Hepatocyte (in vitro differentiated cells): Measurements from ENCODE around the gene SOX13. TPM values are rescaled to one million over a fixed set of nuclear protein-coding genes. Genes with fewer than 3 reads are reported as not detected.

Source experiments
- DNase-seq: peaks from one replicate; pipeline ENCODE4 v3.0.0-alpha.2; 2016; ENCODE audit warnings: low spot score
- H2AFZ ChIP-seq: fragments of 200-600 bp; sonication (generic); 2 replicates; pipeline ENCODE4 v1.6.0; 2016; ENCODE audit warnings: antibody characterized with exemption, mild to moderate bottlenecking
- H3K27ac ChIP-seq: fragments of 200-600 bp; sonication (generic); 2 replicates; pipeline ENCODE4 v1.5.1; 2016; ENCODE audit warnings: mild to moderate bottlenecking
- H3K27me3 ChIP-seq: fragments of 200-600 bp; sonication (generic); 2 replicates; pipeline ENCODE4 v1.6.1; 2016
- H3K36me3 ChIP-seq: fragments of 200-600 bp; sonication (generic); replicated peaks from 2 replicates; pipeline ENCODE4 v1.5.1; 2016; ENCODE audit warnings: low read depth; ENCODE audit not compliant: insufficient read depth
- H3K4me1 ChIP-seq: fragments of 200-600 bp; sonication (generic); 2 replicates; pipeline ENCODE4 v1.5.1; 2016; ENCODE audit warnings: mild to moderate bottlenecking, moderate library complexity; ENCODE audit not compliant: insufficient read depth
- H3K4me2 ChIP-seq: fragments of 200-600 bp; sonication (generic); 2 replicates; pipeline ENCODE4 v1.6.0; 2016
- H3K4me3 ChIP-seq: fragments of 200-600 bp; sonication (generic); 2 replicates; pipeline ENCODE4 v1.5.1; 2016; ENCODE audit warnings: mild to moderate bottlenecking
- H3K79me2 ChIP-seq: fragments of 200-600 bp; sonication (generic); 2 replicates; pipeline ENCODE4 v1.6.0; 2017; ENCODE audit warnings: mild to moderate bottlenecking
- H3K9me2 ChIP-seq: fragments of 200-600 bp; sonication (generic); replicated peaks from 2 replicates; pipeline ENCODE4 v1.6.0; 2017; ENCODE audit warnings: mild to moderate bottlenecking; ENCODE audit not compliant: insufficient read depth
- H3K9me3 ChIP-seq: fragments of 200-600 bp; sonication (generic); 2 replicates; pipeline ENCODE4 v1.5.1; 2016; ENCODE audit warnings: low read depth, mild to moderate bottlenecking
- H4K20me1 ChIP-seq: fragments of 200-600 bp; sonication (generic); 2 replicates; pipeline ENCODE4 v1.6.0; 2016; ENCODE audit warnings: mild to moderate bottlenecking; ENCODE audit not compliant: insufficient read depth, poor library complexity, severe bottlenecking
- EZH2 ChIP-seq: fragments of 200-600 bp; sonication (generic); IDR thresholded peaks from 2 replicates; pipeline ENCODE4 v1.6.1; 2016; ENCODE audit warnings: antibody characterized with exemption, mild to moderate bottlenecking, borderline replicate concordance
- EZH2phosphoT487 ChIP-seq: fragments of 200-600 bp; sonication (generic); IDR thresholded peaks from one replicate; pipeline ENCODE4 v1.6.1; 2018; ENCODE audit warnings: antibody characterized with exemption, mild to moderate bottlenecking, low read depth, moderate library complexity; ENCODE audit not compliant: unreplicated experiment, severe bottlenecking
- WGBS: methylation state at CpG from one replicate; pipeline ENCODE4 v1.1.6; 2016; ENCODE audit warnings: low lambda C conversion rate; ENCODE audit errors: missing lambda C conversion rate; 5-methylcytosine and 5-hydroxymethylcytosine counted together
- polyA plus RNA-seq: library from polyadenylated mRNA; unstranded; fragments of >200 nt; fragmentation: Nextera tagmentation; extraction: Ambion mirVana; gene quantifications from 2 replicates; pipeline ENCODE4 v1.2.1, GENCODE V29; 2016
- total RNA-seq: library from RNA; depleted of rRNA; stranded (reverse); fragments of >200 nt; gene quantifications from 2 replicates; pipeline ENCODE4 v1.2.3, GENCODE V29; 2014
- TF ChIP-seq, protein P1 (sequence below): fragments of 200-600 bp; sonication (generic); IDR thresholded peaks from 2 replicates; pipeline ENCODE4 v1.5.1; 2016; ENCODE audit warnings: antibody characterized with exemption, mild to moderate bottlenecking; ENCODE audit not compliant: poor library complexity

The SOX13 gene
- total and polyA plus RNA-seq, 2 experiments from 2014 or later, result 11.9 to 22.3 TPM

DNA sequence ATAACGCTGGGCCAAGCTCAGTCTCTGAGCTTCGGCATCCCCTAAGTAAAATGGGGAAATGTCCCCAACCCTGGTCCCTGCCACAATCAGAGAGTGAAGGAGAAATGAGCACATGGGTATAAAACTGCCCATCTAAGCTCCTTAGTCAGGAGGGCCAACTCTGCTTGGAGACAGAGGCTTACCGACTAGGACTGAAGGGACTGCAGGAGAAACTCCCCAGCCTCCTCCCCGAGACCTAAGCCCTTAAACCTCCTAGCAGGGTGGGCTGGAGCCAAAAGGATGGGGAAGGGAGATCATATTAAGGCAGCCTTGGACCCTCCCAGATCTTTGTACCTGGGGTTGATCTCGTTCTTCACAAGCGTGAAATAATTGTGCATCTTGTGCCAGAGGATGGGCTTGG is 73.4 kb downstream of the SOX13 start:
- TF ChIP-seq, protein P1, sequence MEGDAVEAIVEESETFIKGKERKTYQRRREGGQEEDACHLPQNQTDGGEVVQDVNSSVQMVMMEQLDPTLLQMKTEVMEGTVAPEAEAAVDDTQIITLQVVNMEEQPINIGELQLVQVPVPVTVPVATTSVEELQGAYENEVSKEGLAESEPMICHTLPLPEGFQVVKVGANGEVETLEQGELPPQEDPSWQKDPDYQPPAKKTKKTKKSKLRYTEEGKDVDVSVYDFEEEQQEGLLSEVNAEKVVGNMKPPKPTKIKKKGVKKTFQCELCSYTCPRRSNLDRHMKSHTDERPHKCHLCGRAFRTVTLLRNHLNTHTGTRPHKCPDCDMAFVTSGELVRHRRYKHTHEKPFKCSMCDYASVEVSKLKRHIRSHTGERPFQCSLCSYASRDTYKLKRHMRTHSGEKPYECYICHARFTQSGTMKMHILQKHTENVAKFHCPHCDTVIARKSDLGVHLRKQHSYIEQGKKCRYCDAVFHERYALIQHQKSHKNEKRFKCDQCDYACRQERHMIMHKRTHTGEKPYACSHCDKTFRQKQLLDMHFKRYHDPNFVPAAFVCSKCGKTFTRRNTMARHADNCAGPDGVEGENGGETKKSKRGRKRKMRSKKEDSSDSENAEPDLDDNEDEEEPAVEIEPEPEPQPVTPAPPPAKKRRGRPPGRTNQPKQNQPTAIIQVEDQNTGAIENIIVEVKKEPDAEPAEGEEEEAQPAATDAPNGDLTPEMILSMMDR, result no peak
- no peak for TF ChIP-seq EZH2
- no peak for TF ChIP-seq EZH2phosphoT487
- no peaks in the 10 kb centered on the region for H3K27me3 ChIP-seq
- H3K79me2 ChIP-seq, result no peaks in the 10 kb centered on the region
- no peak overlapping the region for H3K4me2 ChIP-seq
- H3K4me1 ChIP-seq, result peaks cover 5% of the 10 kb centered on the region
- WGBS, result 91% methylated on average over 6 of the region's 6 CpGs
- no peaks in the 10 kb centered on the region for H3K9me2 ChIP-seq
- no peak overlapping the region for H3K4me3 ChIP-seq
- H3K36me3 ChIP-seq, result no peaks in the 10 kb centered on the region
- no peak overlapping the region for H2AFZ ChIP-seq
- no peak for DNase-seq
- no peak overlapping the region for H3K27ac ChIP-seq
- H3K9me3 ChIP-seq, result no peaks in the 10 kb centered on the region
- H4K20me1 ChIP-seq, result no peaks in the 10 kb centered on the region

DNA sequence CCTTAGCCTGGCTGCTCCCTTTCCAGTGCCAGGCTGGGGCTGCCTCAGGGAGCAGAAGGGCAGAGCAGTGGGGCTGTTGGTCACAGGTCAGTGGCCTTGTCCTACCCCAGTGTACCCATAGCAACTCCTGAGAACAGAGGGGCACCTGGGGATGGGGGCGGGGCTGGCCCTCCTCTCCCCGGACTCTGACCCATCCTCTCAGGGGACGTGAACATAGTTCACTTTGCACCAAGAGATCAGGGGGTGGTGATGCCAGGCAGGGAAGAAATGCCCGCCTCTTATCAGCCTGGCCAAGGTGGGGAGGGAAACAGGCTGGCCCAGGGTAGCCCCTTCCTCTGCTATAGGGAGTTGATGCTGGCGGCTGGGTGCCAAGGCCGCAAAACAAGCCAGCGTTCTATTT is 74.0 kb downstream of the SOX13 start:
- Histone ChIP-seq H4K20me1 (no peaks in the 10 kb centered on the region), H3K4me3 (no peak overlapping the region), H3K4me1 (peaks cover 5% of the 10 kb centered on the region), H3K27me3 (no peaks in the 10 kb centered on the region), H3K79me2 (no peaks in the 10 kb centered on the region), H3K27ac (no peak overlapping the region), H3K9me2 (no peaks in the 10 kb centered on the region), H2AFZ (no peak overlapping the region), H3K36me3 (no peaks in the 10 kb centered on the region), H3K9me3 (no peaks in the 10 kb centered on the region), H3K4me2 (no peak overlapping the region)
- DNase-seq, result no peak
- WGBS, result 90% methylated on average over 6 of the region's 7 CpGs
- no peak for TF ChIP-seq EZH2
- TF ChIP-seq, protein P1, result no peak
- TF ChIP-seq EZH2phosphoT487, result no peak

DNA sequence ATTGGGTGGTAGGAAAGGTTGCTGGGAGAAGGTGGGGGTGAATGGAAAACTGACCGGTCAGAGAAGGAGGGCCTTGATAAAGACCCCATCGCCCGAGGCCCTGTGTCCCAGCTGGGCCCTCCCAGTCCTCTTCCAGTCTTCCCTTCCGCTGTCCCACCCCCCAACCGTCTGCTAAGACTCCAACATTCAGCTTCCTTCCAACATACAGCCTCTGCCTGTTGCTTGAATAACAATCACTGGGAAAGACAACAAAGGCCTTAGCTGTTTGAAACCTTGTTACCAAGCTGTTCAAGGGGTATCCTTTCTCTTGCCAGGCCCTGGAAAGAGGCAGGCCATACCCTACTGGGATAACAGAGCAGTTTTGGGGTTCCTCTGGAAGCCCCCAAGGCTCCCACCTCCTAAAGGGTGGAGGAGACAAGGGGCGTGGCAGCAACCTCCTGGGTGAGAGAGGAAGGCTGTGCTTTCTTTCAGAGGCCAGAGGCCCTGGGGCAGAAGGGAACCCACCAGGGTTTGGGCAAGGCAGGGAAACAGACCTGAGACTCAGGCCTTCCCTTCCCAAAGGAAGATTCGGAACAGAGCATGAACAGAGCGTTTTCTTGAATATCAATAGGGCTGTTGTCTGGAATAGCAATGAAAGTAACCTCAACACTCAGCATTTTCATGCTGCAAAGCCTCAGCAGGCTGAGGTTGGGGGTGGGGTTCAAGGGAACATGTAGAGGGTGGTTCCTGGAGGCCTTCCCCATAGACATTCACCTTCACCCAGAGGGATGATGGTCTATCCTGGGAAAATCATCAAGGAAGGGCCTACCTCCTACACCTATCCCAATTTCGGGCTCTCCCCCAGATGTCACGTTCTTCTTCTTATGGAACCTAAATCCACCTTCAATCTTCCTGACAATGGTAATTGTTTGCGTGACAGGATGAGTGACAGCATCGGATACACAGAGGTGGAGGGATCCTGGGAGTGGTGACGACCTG is 74.8 kb downstream of the SOX13 start:
- Histone ChIP-seq H3K9me2 (no peaks in the 10 kb centered on the region), H3K27me3 (no peaks in the 10 kb centered on the region), H3K36me3 (no peaks in the 10 kb centered on the region), H3K4me2 (no peak overlapping the region), H3K79me2 (no peaks in the 10 kb centered on the region), H2AFZ (no peak overlapping the region), H3K4me1 (peaks cover 9% of the 10 kb centered on the region), H3K4me3 (no peak overlapping the region), H3K9me3 (no peaks in the 10 kb centered on the region), H3K27ac (no peak overlapping the region), H4K20me1 (no peaks in the 10 kb centered on the region)
- 80% methylated on average over 13 of the region's 13 CpGs for whole genome bisulfite sequencing
- TF ChIP-seq EZH2 (no peak), EZH2phosphoT487 (no peak)
- DNase-seq, result no peak

DNA sequence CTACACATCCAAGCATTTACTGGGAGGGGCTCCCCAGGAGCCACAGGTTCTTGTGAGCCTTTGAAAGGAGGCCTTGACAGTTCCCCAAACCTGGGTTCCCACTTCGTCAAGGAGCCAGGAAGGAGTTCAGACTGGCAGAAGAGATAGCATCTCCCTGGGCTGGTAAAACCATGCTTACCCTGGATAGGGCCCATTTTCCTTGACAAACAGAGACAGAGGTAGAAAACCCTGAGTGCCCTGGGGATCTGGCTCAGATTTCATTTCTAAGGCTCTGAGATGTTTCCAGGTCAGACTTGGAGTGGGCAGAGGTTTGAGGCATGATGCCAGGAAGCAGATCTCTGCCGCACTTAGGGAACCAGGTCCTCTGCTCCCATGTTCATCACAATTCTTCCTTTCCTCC is 76.2 kb downstream of the SOX13 start:
- no peak for DNase-seq
- Histone ChIP-seq H3K9me3 (no peaks in the 10 kb centered on the region), H3K27me3 (no peaks in the 10 kb centered on the region), H3K4me3 (no peak overlapping the region), H3K4me2 (no peak overlapping the region), H3K27ac (no peak overlapping the region), H3K9me2 (no peaks in the 10 kb centered on the region), H3K4me1 (peaks cover 11% of the 10 kb centered on the region), H3K79me2 (no peaks in the 10 kb centered on the region), H4K20me1 (no peaks in the 10 kb centered on the region), H3K36me3 (no peaks in the 10 kb centered on the region), H2AFZ (no peak overlapping the region)
- 91% methylated on average over 2 of the region's 2 CpGs for WGBS
- TF ChIP-seq, protein P1, result no peak
- TF ChIP-seq EZH2 (no peak), EZH2phosphoT487 (no peak)
